Stimulated activated CD8-positive, alpha-beta memory T cell treated with anti-CD3 and anti-CD28 coated beads, Interleukin-15, amount 100 ng/mL, for 48 hours (primary cell): ENCODE data around the gene SIRT6.
A peak's percentile ranks its signal among the peaks of the same experiment; 100 is the strongest.
"Not testable (repeated sequence)": the region's sequence is repeated elsewhere in the genome, so short reads cannot be mapped to it uniquely, and the experiment has no call there.

Experiments used
- DNase-seq, 2 donors: peaks; one replicate each; pipeline ENCODE4 v3.0.0-alpha.2; 2020; ENCODE audit warnings: low read depth in 2 of 2

Gene SIRT6

GRCh38 chr19:4199699-4200293, 17.4 kb upstream of the SIRT6 start:
- no peak for DNase-seq

- DNase-seq: no peak
Observed at GRCh38 chr19:4198467-4199126, 16.2 kb upstream of the SIRT6 start.

- no peak for DNase-seq
Observed at GRCh38 chr19:4197625-4198466, 15.5 kb upstream of the SIRT6 start.

- no peak for DNase-seq
Observed at GRCh38 chr19:4197228-4197624, 14.9 kb upstream of the SIRT6 start.

GRCh38 chr19:4196587-4197148, 14.3 kb upstream of the SIRT6 start:
- no peak for DNase-seq

- DNase-seq: no peak
Observed at GRCh38 chr19:4196009-4196408, 13.6 kb upstream of the SIRT6 start.

GRCh38 chr19:4194353-4194752, 12.0 kb upstream of the SIRT6 start:
- DNase-seq: no peak

- not testable (repeated sequence) for DNase-seq
Observed at GRCh38 chr19:4192537-4192936, 10.2 kb upstream of the SIRT6 start.

GRCh38 chr19:4189641-4190040, 7.3 kb upstream of the SIRT6 start:
- DNase-seq: no peak

GRCh38 chr19:4187313-4188122, 5.2 kb upstream of the SIRT6 start:
- no peak for DNase-seq

- DNase-seq: peak; percentile 49 to 52
Observed at GRCh38 chr19:4186087-4186993, 4.0 kb upstream of the SIRT6 start.

GRCh38 chr19:4185413-4186086, 3.2 kb upstream of the SIRT6 start:
- no peak for DNase-seq

GRCh38 chr19:4184718-4185352, 2.5 kb upstream of the SIRT6 start:
- no peak for DNase-seq

- no peak for DNase-seq
Observed at GRCh38 chr19:4183967-4184717, 1.8 kb upstream of the SIRT6 start.

GRCh38 chr19:4181053-4181508, 1.3 kb downstream of the SIRT6 start:
- no peak for DNase-seq

GRCh38 chr19:4178990-4179389, 3.4 kb downstream of the SIRT6 start:
- DNase-seq: no peak

- no peak for DNase-seq
Observed at GRCh38 chr19:4177146-4177545, 5.2 kb downstream of the SIRT6 start.

- no peak for DNase-seq
Observed at GRCh38 chr19:4175669-4175931, 6.8 kb downstream of the SIRT6 start.
